Measurements from ENCODE around the gene OSGIN1. TPM values are rescaled to one million over a fixed set of nuclear protein-coding genes. Genes with fewer than 3 reads are reported as not detected.

Gene OSGIN1
- total and polyA plus RNA-seq, 7 donors: 3.6 to 9.9 (median 5.4) TPM

DNA sequence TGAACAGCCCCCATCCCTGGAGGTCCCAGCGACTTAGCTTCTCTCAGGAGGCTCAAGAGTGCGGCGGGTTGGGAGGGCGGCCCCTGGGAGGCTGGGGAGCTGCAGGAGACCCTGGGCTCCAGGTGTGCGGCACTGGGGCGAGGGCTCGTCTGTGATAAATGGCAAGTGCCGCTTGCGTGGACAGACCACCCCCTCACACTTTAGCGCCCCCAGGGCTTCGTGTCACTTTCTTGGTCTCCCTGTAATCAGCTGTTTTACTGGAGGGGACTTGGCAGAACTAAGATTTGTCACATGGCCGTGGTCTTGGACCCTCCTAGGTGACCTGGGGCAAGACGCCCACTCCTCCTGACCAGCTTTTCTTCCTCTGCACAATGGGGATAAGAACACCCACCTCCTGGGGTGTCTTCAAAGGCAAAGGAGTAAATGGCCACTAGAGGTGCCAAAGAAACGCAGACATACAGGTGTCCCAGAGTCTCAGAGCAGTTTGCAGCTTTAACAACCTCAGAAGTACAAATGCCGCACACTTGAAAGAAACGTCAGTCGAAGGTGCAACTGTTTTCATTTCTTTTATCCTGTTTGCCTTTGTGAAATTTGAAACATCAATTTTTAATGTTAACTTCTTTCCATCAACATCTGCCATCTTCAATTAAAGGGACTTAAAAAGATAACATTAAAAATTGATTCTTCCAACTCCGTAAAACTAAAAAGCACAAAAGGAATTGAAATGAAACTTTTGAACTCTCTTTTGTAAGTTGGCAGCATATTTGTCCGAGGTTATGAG is 946 bp downstream of the OSGIN1 start:
- TF ChIP-seq, protein P1, sequence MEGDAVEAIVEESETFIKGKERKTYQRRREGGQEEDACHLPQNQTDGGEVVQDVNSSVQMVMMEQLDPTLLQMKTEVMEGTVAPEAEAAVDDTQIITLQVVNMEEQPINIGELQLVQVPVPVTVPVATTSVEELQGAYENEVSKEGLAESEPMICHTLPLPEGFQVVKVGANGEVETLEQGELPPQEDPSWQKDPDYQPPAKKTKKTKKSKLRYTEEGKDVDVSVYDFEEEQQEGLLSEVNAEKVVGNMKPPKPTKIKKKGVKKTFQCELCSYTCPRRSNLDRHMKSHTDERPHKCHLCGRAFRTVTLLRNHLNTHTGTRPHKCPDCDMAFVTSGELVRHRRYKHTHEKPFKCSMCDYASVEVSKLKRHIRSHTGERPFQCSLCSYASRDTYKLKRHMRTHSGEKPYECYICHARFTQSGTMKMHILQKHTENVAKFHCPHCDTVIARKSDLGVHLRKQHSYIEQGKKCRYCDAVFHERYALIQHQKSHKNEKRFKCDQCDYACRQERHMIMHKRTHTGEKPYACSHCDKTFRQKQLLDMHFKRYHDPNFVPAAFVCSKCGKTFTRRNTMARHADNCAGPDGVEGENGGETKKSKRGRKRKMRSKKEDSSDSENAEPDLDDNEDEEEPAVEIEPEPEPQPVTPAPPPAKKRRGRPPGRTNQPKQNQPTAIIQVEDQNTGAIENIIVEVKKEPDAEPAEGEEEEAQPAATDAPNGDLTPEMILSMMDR (IDR thresholded peaks at IDR 0.05): peak in 3 of 4 experiments; percentile 26 to 50 (median 28)
- TF ChIP-seq EP300 (IDR thresholded peaks at IDR 0.05) (no peak), POLR2AphosphoS5 (IDR thresholded peaks at IDR 0.05) (no peak), POLR2A (IDR thresholded peaks at IDR 0.05) (no peak)
- intact Hi-C loops (cut with DNase I): loop anchor here (2.0 to 10.0 kb wide), 4 partner anchors 55 to 531 kb away; partner anchors contain the start of genes HSBP1 and MLYCD
- Histone ChIP-seq H3K36me3 (peaks cover 0 to 10% (median 3%) of the 10 kb centered on the region in 4 donors), H3K27me3 (no peaks in the 10 kb centered on the region), H3K4me3 (peak overlapping the region; percentile 36 to 62 (median 57)), H3K27ac (peak overlapping the region; percentile 89 to 93 (median 91)), H3K4me1 (peaks cover 0 to 37% (median 29%) of the 10 kb centered on the region in 4 donors), H3K9me3 (no peaks in the 10 kb centered on the region)
- WGBS, 2 donors: 6 to 32% methylated on average over 19 of the region's 19 CpGs
- DNase-seq: no peak

DNA sequence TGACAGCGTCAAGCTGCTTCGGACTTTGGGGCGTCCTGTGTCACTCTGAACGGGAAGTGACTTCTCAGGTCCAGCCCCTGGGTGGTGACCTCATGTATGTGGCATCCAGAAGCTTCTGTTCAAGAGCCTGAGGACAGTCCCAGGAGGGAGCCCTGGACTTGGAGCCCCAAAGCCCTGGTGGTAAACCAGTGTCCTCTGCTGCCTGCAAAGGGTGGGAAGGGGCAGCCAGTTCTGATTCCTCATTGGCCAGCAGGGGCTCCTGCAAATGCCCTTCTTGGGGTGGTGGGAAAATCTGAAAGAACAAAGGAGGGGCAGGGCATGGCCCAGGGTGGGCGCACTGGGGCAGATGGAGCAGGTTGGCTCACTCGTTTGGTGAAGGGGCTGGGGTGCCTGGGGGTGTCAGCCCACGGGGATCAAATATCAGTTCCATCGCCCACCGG is 1.6 kb downstream of the OSGIN1 start:
- TF ChIP-seq POLR2A (IDR thresholded peaks at IDR 0.05): no peak
- peak in 1 of 4 donors; percentile 58 for TF ChIP-seq POLR2AphosphoS5 (IDR thresholded peaks at IDR 0.05)
- WGBS, 2 donors: 41 to 59% methylated on average over 9 of the region's 9 CpGs
- Histone ChIP-seq H3K27ac (peak overlapping the region; percentile 89 to 93 (median 91)), H3K27me3 (no peaks in the 10 kb centered on the region), H3K4me1 (peaks cover 0 to 37% (median 29%) of the 10 kb centered on the region in 4 donors), H3K36me3 (peaks cover 0 to 16% (median 6%) of the 10 kb centered on the region in 4 donors), H3K9me3 (no peaks in the 10 kb centered on the region), H3K4me3 (no peak overlapping the region)
- DNase-seq: peak; percentile 82
- intact Hi-C loops (cut with DNase I): loop anchor here (2.0 to 10.0 kb wide), 4 partner anchors 108 to 530 kb away; partner anchors contain the start of genes HSBP1 and TAF1C

DNA sequence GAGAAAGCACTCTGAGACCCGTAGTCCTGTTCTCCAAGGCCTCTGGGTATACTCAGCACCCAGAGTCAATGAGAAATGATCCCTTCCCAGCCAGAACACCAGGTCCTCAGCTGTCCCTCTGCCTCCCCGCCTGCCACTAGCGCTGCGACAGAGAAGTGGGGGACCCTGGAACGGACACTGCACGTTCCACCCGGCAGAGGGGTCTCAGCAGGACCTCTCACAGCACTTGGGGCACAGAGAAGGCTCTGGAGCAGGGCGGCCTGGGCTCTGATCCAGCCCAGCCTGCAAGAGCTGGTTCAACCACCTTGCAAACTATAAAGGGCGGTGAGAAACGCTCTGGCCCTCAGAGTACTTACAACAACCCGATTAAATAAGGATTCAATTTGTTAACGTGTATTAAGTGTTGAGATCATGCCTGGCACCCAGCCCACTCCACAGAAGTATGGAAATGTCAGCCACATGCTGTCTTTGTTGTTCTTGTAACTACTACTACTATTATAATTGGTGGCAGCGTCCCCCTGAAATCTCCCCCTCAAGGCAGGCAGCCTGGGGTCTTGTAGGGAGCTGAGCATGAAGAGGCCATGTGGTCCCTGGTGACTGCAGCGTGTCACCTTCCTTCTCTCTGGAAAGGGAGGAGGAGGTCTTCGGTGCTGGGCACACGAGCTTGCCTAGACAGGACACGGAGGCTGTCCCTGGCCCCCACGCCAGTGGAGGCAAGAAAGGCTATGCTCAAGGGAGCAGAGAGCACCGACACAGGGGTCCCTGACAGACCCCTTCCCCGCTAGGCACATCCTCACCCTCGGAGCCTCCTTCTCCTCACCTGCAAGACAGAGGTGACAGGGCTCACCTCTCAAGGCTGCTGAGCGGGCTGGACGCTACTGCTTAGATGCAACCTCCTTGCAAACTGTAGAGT is 2.4 kb downstream of the OSGIN1 start:
- no peak for DNase-seq
- intact Hi-C loops (cut with DNase I): loop anchor here (2.0 to 10.0 kb wide), 3 partner anchors 107 to 529 kb away; partner anchors contain the start of gene TAF1C

DNA sequence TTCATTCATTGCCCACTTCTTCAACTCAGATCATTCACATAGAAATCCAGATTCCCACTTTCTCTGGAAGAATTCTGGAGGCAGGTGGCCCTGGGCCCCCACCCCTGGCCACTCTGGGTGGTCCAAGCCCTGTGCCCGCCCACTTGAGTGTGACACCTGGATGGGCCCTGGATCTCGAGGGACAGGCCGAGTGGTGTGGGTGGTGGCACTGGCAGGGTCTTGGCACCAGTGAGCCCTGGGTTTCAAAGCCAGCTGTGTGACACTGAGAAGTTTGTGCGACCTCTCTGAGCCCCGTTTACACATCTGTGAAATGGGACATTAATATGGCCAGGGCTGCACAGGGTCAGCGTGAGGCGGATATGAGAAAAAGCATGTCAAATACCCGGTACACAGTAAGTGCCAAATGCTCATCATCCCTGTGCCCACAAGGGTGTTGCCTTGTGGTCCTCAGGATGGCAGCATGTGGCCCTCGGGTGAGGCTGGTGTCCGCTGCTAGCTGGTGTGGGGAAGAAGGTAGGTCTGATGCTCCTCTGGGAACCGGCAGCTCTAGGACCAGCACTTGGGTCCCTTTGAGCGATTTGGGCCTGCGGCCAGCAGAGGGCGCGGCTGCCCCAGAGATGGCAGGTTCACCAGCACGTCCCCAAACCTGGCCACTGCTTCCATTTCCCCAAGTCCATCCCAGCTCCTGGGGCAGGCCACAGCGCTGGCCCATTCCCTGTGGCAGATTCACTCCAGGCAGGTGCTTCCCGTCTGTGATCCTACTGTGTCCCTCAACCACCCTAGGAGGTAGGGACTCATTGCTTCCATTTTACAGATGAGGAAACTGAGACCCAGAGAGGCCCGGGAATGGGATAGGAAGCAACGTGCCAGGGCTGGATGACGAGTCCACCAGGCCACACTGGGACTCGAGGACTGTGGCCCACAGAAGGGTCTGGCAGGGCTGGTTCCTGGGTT is 3.6 kb downstream of the OSGIN1 start:
- Histone ChIP-seq H3K36me3 (peaks cover 0 to 37% (median 9%) of the 10 kb centered on the region in 4 donors), H3K4me3 (no peak overlapping the region), H3K4me1 (peaks cover 0 to 37% (median 29%) of the 10 kb centered on the region in 4 donors), H3K27me3 (no peaks in the 10 kb centered on the region), H3K9me3 (no peaks in the 10 kb centered on the region), H3K27ac (peak overlapping the region in 1 of 4 donors; percentile 2)
- DNase-seq: peak; percentile 90
- TF ChIP-seq, protein P1 (IDR thresholded peaks at IDR 0.05): peak; percentile 30 to 65 (median 42)
- TF ChIP-seq EP300 (IDR thresholded peaks at IDR 0.05): no peak
- intact Hi-C loops (cut with DNase I): loop anchor here (5.0 to 10.0 kb wide), 2 partner anchors 231 to 528 kb away; partner anchors contain the start of gene TAF1C
- 38 to 47% methylated on average over 22 of the region's 22 CpGs for WGBS, 2 donors

More for the DNA sequence above, 2.4 kb downstream of the OSGIN1 start:
- H3K27ac ChIP-seq: peak overlapping the region in 2 of 4 donors; percentile 92 to 93
- H3K4me3 ChIP-seq: no peak overlapping the region
- no peaks in the 10 kb centered on the region for H3K27me3 ChIP-seq
- H3K4me1 ChIP-seq: peaks cover 0 to 37% (median 29%) of the 10 kb centered on the region in 4 donors
- peaks cover 0 to 25% (median 9%) of the 10 kb centered on the region in 4 donors for H3K36me3 ChIP-seq
- TF ChIP-seq EP300 (IDR thresholded peaks at IDR 0.05): no peak
- TF ChIP-seq, protein P1 (IDR thresholded peaks at IDR 0.05): no peak
- no peak for TF ChIP-seq POLR2AphosphoS5 (IDR thresholded peaks at IDR 0.05)
- TF ChIP-seq POLR2A (IDR thresholded peaks at IDR 0.05): no peak
- 77 to 82% methylated on average over 23 of the region's 23 CpGs for WGBS, 2 donors
- no peaks in the 10 kb centered on the region for H3K9me3 ChIP-seq
